GM21825 (cell line): Measurements from ENCODE around the gene ABHD14A.

Experiments used
- ATAC-seq: cut with Tn5 transposase; IDR thresholded peaks from one replicate; pipeline ENCODE4 v1.9.1; 2021; ENCODE audit warnings: mild to moderate bottlenecking, moderate library complexity; ENCODE audit not compliant: unreplicated experiment

ABHD14A gene

GRCh38 chr3:52013802-52014598 lies 39.1 kb downstream of the ABHD14A start:
- ATAC-seq: no peak

GRCh38 chr3:52014613-52015012 lies 39.7 kb downstream of the ABHD14A start:
- no peak for ATAC-seq

DNA sequence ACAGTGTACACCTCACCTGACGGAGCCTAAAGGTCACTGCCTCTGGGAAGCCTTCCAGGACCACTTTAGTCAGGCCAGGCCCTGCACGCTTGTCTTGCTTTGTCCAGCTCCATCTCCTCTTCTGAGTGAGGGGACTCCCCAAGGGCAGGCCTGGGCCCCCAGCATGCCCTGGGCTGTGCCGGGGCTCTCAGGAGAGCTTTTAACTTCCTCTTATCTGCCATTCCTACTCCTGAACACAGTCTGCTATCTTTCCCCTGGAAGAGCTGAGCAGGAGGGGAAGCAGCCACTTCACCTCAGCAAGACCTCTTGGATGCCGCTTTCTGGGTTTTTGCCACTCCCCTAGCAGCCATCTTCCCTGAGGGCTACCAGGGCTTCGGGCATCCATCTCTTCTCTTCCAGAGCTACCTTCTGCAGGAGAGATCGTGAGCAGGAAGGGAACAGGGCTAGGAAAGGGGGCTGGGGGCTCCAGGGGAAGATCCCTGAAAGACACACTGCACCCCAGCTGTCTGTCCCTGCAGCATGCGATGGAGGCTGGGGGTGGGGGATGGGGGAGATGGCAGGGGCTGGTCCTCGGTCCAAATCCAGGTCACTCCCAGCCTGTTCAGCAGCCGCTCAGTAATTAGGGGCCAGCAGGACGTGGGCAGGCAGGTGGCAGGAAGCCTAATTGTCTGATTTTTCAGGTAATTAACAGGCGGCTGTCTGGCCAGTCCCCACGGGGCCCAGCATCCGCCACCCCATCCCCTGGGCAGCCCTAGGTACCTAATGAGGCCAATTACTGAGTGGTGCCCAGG lies 40.8 kb downstream of the ABHD14A start:
- no peak for ATAC-seq

DNA sequence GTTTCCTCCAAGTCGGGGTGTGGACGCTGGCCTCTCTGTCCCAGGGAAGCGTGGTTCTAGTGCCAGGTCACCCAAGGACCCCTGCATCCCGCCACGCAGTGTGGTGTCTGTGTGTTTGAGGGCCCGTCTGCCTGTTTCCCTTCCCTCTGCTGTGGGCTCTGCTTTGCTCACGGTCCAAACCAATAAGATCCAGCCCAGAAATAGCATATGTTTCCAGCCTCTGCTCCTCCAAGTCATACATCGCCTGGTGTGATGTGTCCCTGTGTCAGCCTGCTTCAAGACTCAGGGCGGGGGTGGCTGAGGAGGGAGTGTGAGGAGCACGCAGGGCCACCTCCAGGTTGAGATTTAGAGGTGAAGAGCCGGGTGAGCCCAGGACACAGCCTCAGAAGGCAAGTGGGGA lies 42.7 kb downstream of the ABHD14A start:
- no peak for ATAC-seq

- no peak for ATAC-seq
Measured at GRCh38 chr3:52018319-52019000, 43.6 kb downstream of the ABHD14A start.

DNA sequence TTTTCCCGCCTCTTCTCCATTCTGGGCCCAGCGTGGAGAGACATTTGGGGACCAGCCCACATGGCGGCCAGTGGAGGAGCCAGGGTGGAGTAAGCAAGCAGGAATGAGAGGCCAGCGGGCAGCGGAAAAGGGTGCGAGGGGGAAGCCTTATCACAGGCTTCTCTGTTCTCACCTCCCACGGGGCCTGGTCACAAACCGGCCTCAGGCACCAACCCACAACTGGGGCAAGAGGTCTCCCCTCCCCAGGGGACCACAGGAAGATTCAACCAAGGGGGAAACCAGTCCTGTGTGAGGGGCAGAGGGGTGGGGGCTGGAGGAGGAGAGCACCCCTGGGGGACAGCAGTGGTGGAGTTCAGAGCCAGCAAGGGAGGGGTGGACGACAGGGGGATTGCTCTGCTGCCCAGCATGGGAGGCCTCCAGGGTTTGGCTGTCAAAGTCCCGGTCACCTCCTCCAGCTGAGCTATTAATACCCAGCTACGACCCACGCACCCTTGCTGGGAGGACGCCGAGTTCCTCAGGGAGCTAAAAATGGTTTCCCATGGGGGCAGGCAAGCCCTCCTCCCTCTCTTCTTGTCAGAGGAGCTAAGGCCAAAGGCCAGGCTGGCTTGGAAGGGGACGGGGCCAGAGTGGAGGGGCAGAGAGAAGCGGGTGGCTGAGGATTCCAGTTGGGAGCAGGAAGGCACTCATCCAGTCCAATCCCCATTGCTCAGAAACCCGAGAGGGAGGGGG lies 44.7 kb downstream of the ABHD14A start:
- no peak for ATAC-seq

DNA sequence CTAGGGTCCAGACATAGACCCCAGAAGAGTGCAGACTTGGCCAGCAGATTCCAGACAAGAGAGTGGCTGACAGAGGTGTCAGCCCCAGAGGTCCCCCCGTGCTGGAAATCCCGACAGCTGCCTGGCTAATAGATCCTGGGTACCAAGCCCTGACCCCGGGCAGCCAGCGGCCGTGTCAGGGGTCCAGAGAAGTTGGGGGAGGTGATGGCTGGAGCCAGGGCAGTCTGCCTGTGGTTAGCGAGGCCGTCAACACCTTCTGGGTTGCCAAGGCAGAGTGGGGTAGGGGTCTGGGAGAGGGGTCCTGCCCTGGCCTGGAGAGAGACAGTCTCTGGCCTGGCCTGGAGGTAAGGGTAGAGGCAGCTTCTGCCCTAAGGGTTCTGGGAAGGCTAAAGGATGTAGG lies 45.9 kb downstream of the ABHD14A start:
- ATAC-seq: no peak

- ATAC-seq: no peak
Measured at GRCh38 chr3:52021489-52022268, 46.8 kb downstream of the ABHD14A start.

DNA sequence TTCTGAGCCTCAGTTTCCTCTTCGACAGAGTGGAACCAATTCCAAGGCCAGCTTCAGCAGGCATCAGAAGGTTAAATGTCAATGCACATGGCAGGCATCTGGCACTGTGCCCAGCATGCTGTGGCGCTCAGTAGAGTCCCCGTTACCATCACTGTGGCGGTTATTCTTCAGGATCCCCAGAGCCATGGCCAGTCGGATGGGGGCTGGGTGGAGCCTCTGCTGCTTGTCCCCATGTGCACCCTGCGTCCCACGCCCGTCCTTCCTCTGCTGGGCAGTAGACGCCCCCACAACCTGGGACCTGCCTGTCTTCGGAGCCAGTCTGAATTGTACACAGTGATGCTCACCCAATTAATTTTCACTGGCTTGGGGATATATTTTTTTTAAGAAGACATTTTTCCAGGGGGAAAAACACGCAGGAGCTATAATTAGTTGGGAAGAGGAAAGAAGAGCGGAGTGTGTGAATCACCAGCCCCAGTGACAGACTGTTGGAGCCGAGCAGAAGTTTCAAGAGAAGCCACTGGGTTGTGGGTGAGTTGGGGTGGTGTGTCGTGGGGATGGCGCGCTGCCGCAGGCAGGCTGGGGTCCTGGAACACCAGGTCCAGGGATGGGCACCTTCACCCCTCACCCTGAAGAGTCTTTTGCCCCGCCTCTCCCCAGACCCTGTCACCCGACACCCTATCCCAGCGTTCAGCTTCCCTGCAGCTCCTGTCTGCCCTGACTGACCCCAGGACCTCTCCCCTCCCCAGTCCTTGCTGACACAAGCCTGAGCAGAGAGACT lies 47.6 kb downstream of the ABHD14A start:
- no peak for ATAC-seq

DNA sequence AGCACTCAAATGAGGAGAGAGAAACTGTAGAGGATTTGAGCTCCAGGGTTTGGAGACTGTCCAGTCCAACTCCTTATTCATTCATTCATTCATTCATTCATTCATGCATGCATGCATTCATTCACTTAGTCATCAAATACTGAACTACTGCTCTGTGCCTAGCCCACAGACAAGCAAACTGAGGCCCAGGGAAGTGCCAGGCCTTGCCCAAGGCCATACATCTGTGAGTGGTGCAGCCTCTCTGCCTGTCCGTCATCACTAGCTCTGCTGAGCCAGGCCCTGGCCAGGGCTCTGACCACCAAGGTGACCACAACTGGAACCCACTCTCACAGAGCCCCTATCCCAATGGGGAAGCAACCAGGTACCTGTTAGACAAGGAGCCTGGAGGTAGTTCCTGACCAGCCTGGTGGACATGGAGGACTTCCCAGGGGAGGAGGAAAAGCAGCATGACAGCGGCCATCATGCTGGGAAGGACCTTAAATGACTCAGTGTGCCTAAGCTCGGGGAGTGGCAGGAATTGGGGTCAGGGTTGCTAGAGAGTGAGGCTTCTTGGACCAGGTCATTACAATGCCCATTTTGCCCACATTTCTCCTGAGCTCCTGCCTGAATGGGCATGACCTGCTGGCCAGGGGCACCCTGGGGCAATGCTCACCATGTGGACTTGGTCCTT lies 48.4 kb downstream of the ABHD14A start:
- no peak for ATAC-seq

GRCh38 chr3:52023860-52024764 lies 49.2 kb downstream of the ABHD14A start:
- ATAC-seq: peak; percentile 64

- ATAC-seq: no peak
Measured at GRCh38 chr3:52024765-52025452, 50.0 kb downstream of the ABHD14A start.

GRCh38 chr3:52025453-52025852 lies 50.6 kb downstream of the ABHD14A start:
- no peak for ATAC-seq

DNA sequence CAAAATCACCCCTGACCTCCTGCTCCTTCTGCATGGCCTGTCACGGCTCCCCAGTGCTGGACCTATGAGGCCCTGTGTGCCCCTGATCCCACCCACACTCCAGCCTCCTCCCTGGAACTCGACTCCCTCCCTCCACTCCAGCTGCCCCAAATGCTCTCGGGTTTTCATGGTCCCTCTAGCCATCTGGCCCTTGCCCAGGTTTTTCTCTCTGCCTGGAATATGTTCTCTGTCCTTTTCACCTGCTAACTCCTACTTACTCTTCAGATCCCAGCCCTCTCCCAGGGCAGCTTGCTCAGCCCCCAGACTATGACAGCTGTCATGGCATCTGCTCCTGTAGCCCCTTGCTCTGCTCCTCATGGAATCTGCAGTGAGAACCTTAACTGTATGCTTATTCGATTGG lies 51.2 kb downstream of the ABHD14A start:
- no peak for ATAC-seq

GRCh38 chr3:52028572-52028971 lies 53.7 kb downstream of the ABHD14A start:
- ATAC-seq: no peak

DNA sequence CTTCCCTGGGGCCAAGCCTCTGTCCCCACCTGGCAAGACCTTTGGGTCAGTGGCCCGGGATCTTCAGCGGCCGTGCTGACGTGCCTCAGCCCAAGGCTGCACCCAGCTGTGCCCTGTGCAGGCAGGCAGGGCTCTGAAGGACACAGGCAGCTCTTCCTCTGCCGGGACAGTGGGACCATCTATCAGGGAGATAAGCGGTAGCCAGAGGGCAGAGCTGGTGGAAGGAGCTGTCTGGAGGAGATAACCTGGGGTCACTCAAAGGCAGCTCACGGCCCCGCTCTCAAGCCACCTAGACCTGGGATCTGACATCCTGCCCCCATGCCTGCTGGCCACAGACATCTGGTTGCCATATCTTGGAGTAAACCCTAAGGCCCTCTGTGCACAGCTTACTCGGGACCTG lies 54.2 kb downstream of the ABHD14A start:
- no peak for ATAC-seq

DNA sequence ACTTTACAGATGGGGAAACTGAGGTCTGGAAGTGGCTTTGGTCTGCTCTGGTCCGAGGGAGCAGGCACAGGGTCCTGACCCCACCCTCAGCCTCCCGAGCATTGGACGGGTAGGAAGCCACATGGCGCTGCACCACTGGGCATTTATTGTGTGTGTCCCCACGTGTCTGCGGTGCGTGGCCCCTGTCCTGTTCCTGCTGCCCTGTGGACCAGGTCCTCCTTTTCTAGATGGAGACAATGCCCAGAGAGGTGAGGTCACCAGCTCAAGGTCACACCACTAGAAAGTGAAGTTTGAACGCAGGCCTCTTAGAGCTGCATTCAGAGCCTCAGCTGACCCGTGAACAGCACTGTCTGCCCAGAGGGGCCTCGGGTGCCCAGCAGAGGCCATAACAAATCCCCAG lies 54.7 kb downstream of the ABHD14A start:
- ATAC-seq: no peak
